ENCODE data around the gene PCSK5.
"Not testable (repeated sequence)": the region's sequence is repeated elsewhere in the genome, so short reads cannot be mapped to it uniquely, and the experiment has no call there.

The PCSK5 gene

GRCh38 chr9:76289042-76289441 is 398.6 kb downstream of the PCSK5 start:
- no peak for DNase-seq

GRCh38 chr9:76289703-76290102 is 399.2 kb downstream of the PCSK5 start:
- no peak for DNase-seq

GRCh38 chr9:76290555-76290954 is 400.1 kb downstream of the PCSK5 start:
- DNase-seq: no peak

GRCh38 chr9:76292246-76292645 is 401.8 kb downstream of the PCSK5 start:
- no peak for DNase-seq

- DNase-seq: no peak
Measured at GRCh38 chr9:76292658-76293057, 402.2 kb downstream of the PCSK5 start.

- DNase-seq: no peak
Measured at GRCh38 chr9:76294301-76294700, 403.8 kb downstream of the PCSK5 start.

- peak; percentile 7 for DNase-seq
Measured at GRCh38 chr9:76296561-76297310, 406.3 kb downstream of the PCSK5 start.

GRCh38 chr9:76297721-76298239 is 407.3 kb downstream of the PCSK5 start:
- DNase-seq: peak; percentile 23

GRCh38 chr9:76298521-76299144 is 408.2 kb downstream of the PCSK5 start:
- peak; percentile 20 for DNase-seq

GRCh38 chr9:76302543-76302942 is 412.1 kb downstream of the PCSK5 start:
- DNase-seq: no peak

- peak; percentile 70 for DNase-seq
Measured at GRCh38 chr9:76302947-76303550, 412.6 kb downstream of the PCSK5 start.

GRCh38 chr9:76307047-76307446 is 416.6 kb downstream of the PCSK5 start:
- not testable (repeated sequence) for DNase-seq

- DNase-seq: no peak
Measured at GRCh38 chr9:76310577-76310976, 420.1 kb downstream of the PCSK5 start.

- no peak for DNase-seq
Measured at GRCh38 chr9:76310991-76311390, 420.5 kb downstream of the PCSK5 start.

- no peak for DNase-seq
Measured at GRCh38 chr9:76311537-76311936, 421.1 kb downstream of the PCSK5 start.

- no peak for DNase-seq
Measured at GRCh38 chr9:76313771-76314170, 423.3 kb downstream of the PCSK5 start.

- no peak for DNase-seq
Measured at GRCh38 chr9:76314321-76314720, 423.8 kb downstream of the PCSK5 start.

- no peak for DNase-seq
Measured at GRCh38 chr9:76316069-76316468, 425.6 kb downstream of the PCSK5 start.

- not testable (repeated sequence) for DNase-seq
Measured at GRCh38 chr9:76319466-76319865, 429.0 kb downstream of the PCSK5 start.

GRCh38 chr9:76321195-76321828 is 430.8 kb downstream of the PCSK5 start:
- no peak for DNase-seq

- DNase-seq: no peak
Measured at GRCh38 chr9:76322810-76323209, 432.3 kb downstream of the PCSK5 start.

- no peak for DNase-seq
Measured at GRCh38 chr9:76323490-76323889, 433.0 kb downstream of the PCSK5 start.

GRCh38 chr9:76324030-76324429 is 433.6 kb downstream of the PCSK5 start:
- DNase-seq: not testable (repeated sequence)

All from DMS53 (cell line).